GM12878 (cell line): ENCODE data around the gene DNAJC3.

ENCODE experiments used
- EZH2 ChIP-seq: IDR thresholded peaks from 2 replicates; pipeline ENCODE4 v1.6.1; 2012; ENCODE audit warnings: low read depth, mild to moderate bottlenecking, control low read depth, inconsistent platforms, low read length, borderline replicate concordance; ENCODE audit not compliant: control insufficient read depth
- GABPA ChIP-seq: IDR thresholded peaks from 2 replicates; pipeline ENCODE4 v1.6.1; 2014; ENCODE audit warnings: antibody characterized with exemption, low read depth, mild to moderate bottlenecking, inconsistent platforms
- KAT2A ChIP-seq: conservative IDR thresholded peaks from 2 replicates; pipeline ENCODE4 v1.6.1; 2011; ENCODE audit warnings: low read depth, low read length; ENCODE audit not compliant: control insufficient read depth
- REST ChIP-seq: IDR thresholded peaks from 2 replicates; pipeline ENCODE4 v1.6.1; 2012; ENCODE audit warnings: mild to moderate bottlenecking, low read depth, low read length

- TF ChIP-seq KAT2A (no peak), EZH2 (no peak), REST (no peak), GABPA (no peak)
Measured at GRCh38 chr13:95679722-95680121, 2.8 kb downstream of the DNAJC3 start.
